ENCODE data around the gene OTP.

OTP gene

DNA sequence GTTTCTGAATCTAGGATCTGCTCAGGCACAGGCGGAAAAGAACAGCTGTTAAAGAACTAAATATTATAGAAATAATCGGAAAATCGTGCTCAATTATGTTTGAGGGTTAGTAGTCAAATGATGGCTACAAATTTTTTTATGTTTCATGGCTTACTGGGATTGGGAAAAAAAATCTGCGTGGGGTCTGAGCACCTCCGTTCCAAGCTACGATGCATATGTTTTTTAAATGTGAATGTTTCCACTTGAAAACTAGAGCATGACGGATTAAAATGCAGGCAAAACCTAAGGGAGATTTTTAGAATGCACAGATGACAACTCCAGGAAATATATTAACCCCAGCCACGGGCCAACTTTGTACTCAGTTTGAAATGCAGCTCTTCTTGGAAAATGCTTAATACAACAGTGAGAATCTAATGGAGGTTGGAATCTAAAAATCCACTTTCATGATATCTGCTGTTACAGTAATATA, 5.3 kb downstream of the OTP start:
- Histone ChIP-seq H2AFZ (ENCODE audit: insufficient read depth, low read length, poor library complexity) (no peak overlapping the region), H3K18ac (ENCODE audit: low read length) (no peak overlapping the region), H2BK5ac (ENCODE audit: low read depth, low read length, poor library complexity) (no peak overlapping the region), H3K14ac (ENCODE audit: low read length) (no peak overlapping the region), H4K8ac (ENCODE audit: low read depth, low read length) (no peak overlapping the region), H3K4me2 (ENCODE audit: low read length) (no peak overlapping the region), H3K27ac (ENCODE audit: low read depth, low read length) (no peak overlapping the region), H3K4me3 (ENCODE audit: low read depth, low read length) (no peak overlapping the region), H3K23ac (ENCODE audit: low read length) (no peak overlapping the region), H3K4ac (ENCODE audit: low read depth, low read length) (no peak overlapping the region), H2BK120ac (ENCODE audit: insufficient read depth, low read length, poor library complexity) (no peak overlapping the region), H3K9ac (ENCODE audit: low read length) (no peak overlapping the region), H3K27me3 (ENCODE audit: insufficient read depth, low read length) (peaks cover 70% of the 10 kb centered on the region), H3K4me1 (ENCODE audit: control insufficient read depth in 1 of 2, insufficient read depth in 2 of 2, low read length in 2 of 2) (peaks cover 11 to 12% of the 10 kb centered on the region in 2 experiments), H3K36me3 (ENCODE audit: control insufficient read depth in 1 of 2, insufficient read depth in 2 of 2, low read length in 2 of 2) (no peaks in the 10 kb centered on the region), H3K9me3 (ENCODE audit: insufficient read depth, low read depth, low read length) (peaks cover 16% of the 10 kb centered on the region), H2AK5ac (ENCODE audit: low read length) (no peak overlapping the region), H4K91ac (ENCODE audit: low read depth, low read length) (no peak overlapping the region), H2BK12ac (ENCODE audit: low read length) (no peak overlapping the region), H3K79me1 (ENCODE audit: low read length) (no peaks in the 10 kb centered on the region), H4K12ac (ENCODE audit: low read depth, low read length) (no peak overlapping the region), H3K79me2 (ENCODE audit: control insufficient read depth, insufficient read depth, low read length, poor library complexity) (no peaks in the 10 kb centered on the region)
- no peak for DNase-seq
- WGBS (ENCODE audit: extremely low coverage, insufficient coverage, insufficient read length) = no CpG with 5 or more reads among the region's 8 CpGs

DNA sequence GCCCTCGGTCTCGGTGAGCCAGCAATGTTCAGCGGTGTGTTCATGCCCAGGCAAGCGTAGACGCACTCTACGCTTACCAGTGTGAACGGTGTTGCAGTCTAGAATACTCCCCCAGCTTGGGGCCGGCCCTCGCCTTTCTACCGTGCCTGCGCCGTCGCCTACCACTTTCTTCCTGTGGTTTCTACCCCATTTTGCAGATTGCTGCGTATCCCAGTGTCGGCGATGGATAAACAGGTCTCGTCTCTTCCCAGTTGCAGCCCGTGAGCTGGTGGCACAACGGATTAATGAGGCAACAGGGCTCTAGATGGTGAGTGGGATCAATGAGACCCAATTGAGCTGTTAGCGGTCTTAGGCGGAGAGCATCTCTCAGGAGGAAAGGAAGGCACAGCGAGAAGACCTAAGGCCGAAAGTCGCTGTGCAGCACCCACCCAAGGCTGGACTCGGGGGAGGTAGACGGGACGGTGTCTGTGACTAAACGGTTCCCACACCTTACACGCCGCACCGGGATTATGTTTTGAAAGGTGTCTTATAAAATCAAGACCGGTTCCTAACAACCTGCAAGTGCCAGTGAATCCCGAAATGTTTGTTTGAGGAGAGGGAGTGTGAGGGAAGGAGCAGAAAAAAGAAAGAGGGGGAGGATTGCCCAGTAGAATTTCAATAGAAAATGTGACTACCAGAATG, 5.8 kb downstream of the OTP start:
- WGBS (ENCODE audit: extremely low coverage, insufficient coverage, insufficient read length) = no CpG with 5 or more reads among the region's 33 CpGs
- no peak overlapping the region for H3K9ac ChIP-seq (ENCODE audit: low read length)
- no peak overlapping the region for H2BK5ac ChIP-seq (ENCODE audit: low read depth, low read length, poor library complexity)
- H3K4me1 ChIP-seq (ENCODE audit: control insufficient read depth in 1 of 2, insufficient read depth in 2 of 2, low read length in 2 of 2) = peaks cover 11 to 12% of the 10 kb centered on the region in 2 experiments
- no peak overlapping the region for H4K91ac ChIP-seq (ENCODE audit: low read depth, low read length)
- H3K14ac ChIP-seq (ENCODE audit: low read length) = no peak overlapping the region
- H3K79me2 ChIP-seq (ENCODE audit: control insufficient read depth, insufficient read depth, low read length, poor library complexity) = no peaks in the 10 kb centered on the region
- no peak overlapping the region for H3K4me2 ChIP-seq (ENCODE audit: low read length)
- H3K18ac ChIP-seq (ENCODE audit: low read length) = no peak overlapping the region
- no peak for DNase-seq
- peaks cover 18% of the 10 kb centered on the region for H3K9me3 ChIP-seq (ENCODE audit: insufficient read depth, low read depth, low read length)
- peaks cover 72% of the 10 kb centered on the region for H3K27me3 ChIP-seq (ENCODE audit: insufficient read depth, low read length)
- no peak overlapping the region for H3K27ac ChIP-seq (ENCODE audit: low read depth, low read length)
- H3K79me1 ChIP-seq (ENCODE audit: low read length) = no peaks in the 10 kb centered on the region
- H3K23ac ChIP-seq (ENCODE audit: low read length) = no peak overlapping the region
- no peak overlapping the region for H2AFZ ChIP-seq (ENCODE audit: insufficient read depth, low read length, poor library complexity)
- no peak overlapping the region for H2BK120ac ChIP-seq (ENCODE audit: insufficient read depth, low read length, poor library complexity)
- no peak overlapping the region for H3K4ac ChIP-seq (ENCODE audit: low read depth, low read length)
- H4K8ac ChIP-seq (ENCODE audit: low read depth, low read length) = no peak overlapping the region
- no peak overlapping the region for H2BK12ac ChIP-seq (ENCODE audit: low read length)
- H2AK5ac ChIP-seq (ENCODE audit: low read length) = no peak overlapping the region
- H3K4me3 ChIP-seq (ENCODE audit: low read depth, low read length) = no peak overlapping the region
- H4K12ac ChIP-seq (ENCODE audit: low read depth, low read length) = no peak overlapping the region
- no peaks in the 10 kb centered on the region for H3K36me3 ChIP-seq (ENCODE audit: control insufficient read depth in 1 of 2, insufficient read depth in 2 of 2, low read length in 2 of 2)

DNA sequence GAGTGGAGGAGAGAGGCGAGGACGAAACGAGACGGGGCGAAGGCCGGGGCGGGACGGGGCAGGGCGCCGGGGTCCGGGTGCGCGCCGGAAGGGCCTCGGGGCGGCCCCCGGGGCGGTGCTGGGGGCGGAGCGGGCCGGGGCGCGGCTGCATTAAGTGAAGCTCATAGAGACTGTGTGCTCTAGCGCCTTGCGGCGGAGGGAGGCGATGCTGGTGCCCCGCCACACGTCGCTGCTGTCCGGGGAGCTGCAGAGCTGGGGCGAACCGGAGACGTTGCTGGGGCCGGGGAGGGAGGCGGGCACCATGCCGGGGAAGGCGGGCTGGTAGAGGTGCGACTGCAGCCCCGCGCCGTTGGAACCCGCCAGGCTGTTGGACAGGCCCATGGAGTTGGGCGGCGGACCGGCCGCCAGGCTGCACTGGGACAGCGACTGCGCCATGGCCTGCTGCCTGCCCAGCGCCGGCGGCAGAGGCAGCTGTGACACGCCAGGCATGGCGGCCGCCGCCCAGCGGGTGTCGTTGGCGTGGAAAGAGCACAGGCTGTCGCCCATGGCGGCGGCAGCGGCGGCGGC, 8.3 kb downstream of the OTP start:
- Histone ChIP-seq H3K18ac (ENCODE audit: low read length) (no peak overlapping the region), H3K36me3 (ENCODE audit: control insufficient read depth in 1 of 2, insufficient read depth in 2 of 2, low read length in 2 of 2) (no peaks in the 10 kb centered on the region), H3K9me3 (ENCODE audit: insufficient read depth, low read depth, low read length) (peaks cover 12% of the 10 kb centered on the region), H2AK5ac (ENCODE audit: low read length) (no peak overlapping the region), H2BK120ac (ENCODE audit: insufficient read depth, low read length, poor library complexity) (no peak overlapping the region), H3K4me3 (ENCODE audit: low read depth, low read length) (peak overlapping the region; percentile 58), H3K27me3 (ENCODE audit: insufficient read depth, low read length) (peaks cover 55% of the 10 kb centered on the region), H3K23ac (ENCODE audit: low read length) (no peak overlapping the region), H2BK12ac (ENCODE audit: low read length) (no peak overlapping the region), H3K79me2 (ENCODE audit: control insufficient read depth, insufficient read depth, low read length, poor library complexity) (no peaks in the 10 kb centered on the region), H4K91ac (ENCODE audit: low read depth, low read length) (no peak overlapping the region), H3K4me2 (ENCODE audit: low read length) (peak overlapping the region; percentile 65), H3K4ac (ENCODE audit: low read depth, low read length) (no peak overlapping the region), H4K12ac (ENCODE audit: low read depth, low read length) (no peak overlapping the region), H4K8ac (ENCODE audit: low read depth, low read length) (no peak overlapping the region), H2BK5ac (ENCODE audit: low read depth, low read length, poor library complexity) (no peak overlapping the region), H3K27ac (ENCODE audit: low read depth, low read length) (no peak overlapping the region), H3K4me1 (ENCODE audit: control insufficient read depth in 1 of 2, insufficient read depth in 2 of 2, low read length in 2 of 2) (peaks cover 11 to 12% of the 10 kb centered on the region in 2 experiments), H3K9ac (ENCODE audit: low read length) (no peak overlapping the region), H3K14ac (ENCODE audit: low read length) (no peak overlapping the region), H3K79me1 (ENCODE audit: low read length) (no peaks in the 10 kb centered on the region), H2AFZ (ENCODE audit: insufficient read depth, low read length, poor library complexity) (peak overlapping the region; percentile 23)
- DNase-seq = peak; percentile 61 to 71
- no CpG with 5 or more reads among the region's 65 CpGs for WGBS (ENCODE audit: extremely low coverage, insufficient coverage, insufficient read length)

DNA sequence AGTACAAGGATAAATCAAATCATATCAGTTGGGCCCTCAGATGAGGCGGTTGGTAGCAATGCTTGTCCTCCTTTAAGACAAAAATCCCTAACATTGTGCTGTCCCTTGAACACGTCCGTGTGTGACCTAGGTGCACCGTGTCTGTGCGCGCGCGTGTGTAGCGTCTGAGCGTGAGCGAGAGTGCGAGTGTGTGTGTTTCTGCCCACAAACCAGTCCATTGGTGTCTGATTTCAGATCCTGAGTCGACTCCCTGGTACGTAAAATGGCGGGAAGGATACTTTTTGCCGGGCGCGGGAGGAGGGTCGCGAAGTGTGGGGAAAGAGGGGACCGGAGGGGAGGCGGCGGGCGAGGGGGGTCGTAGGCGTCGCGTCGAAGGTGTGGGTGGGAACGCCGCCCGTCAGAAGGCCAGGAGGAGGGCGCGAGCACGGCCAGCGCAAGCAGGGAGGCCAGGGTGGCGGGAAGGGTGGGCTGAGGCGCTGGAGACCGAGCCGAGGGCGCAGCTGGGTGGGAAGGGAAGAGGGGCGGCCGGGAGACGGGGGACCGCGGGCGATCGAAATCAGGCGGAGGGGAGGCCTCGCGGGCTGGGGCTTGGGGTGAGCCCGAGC, 8.9 kb downstream of the OTP start:
- no CpG with 5 or more reads among the region's 52 CpGs for WGBS (ENCODE audit: extremely low coverage, insufficient coverage, insufficient read length)

More for the DNA sequence above, 8.9 kb downstream of the OTP start:
- Histone ChIP-seq H3K4me1 (ENCODE audit: control insufficient read depth in 1 of 2, insufficient read depth in 2 of 2, low read length in 2 of 2) (peaks cover 11 to 12% of the 10 kb centered on the region in 2 experiments), H3K18ac (ENCODE audit: low read length) (no peak overlapping the region), H3K14ac (ENCODE audit: low read length) (no peak overlapping the region), H3K9me3 (ENCODE audit: insufficient read depth, low read depth, low read length) (peaks cover 12% of the 10 kb centered on the region), H4K12ac (ENCODE audit: low read depth, low read length) (no peak overlapping the region), H2BK120ac (ENCODE audit: insufficient read depth, low read length, poor library complexity) (no peak overlapping the region), H3K79me1 (ENCODE audit: low read length) (no peaks in the 10 kb centered on the region), H4K8ac (ENCODE audit: low read depth, low read length) (no peak overlapping the region), H2AFZ (ENCODE audit: insufficient read depth, low read length, poor library complexity) (peak overlapping the region; percentile 6), H2BK5ac (ENCODE audit: low read depth, low read length, poor library complexity) (no peak overlapping the region), H2AK5ac (ENCODE audit: low read length) (no peak overlapping the region), H4K91ac (ENCODE audit: low read depth, low read length) (no peak overlapping the region), H3K27ac (ENCODE audit: low read depth, low read length) (no peak overlapping the region), H2BK12ac (ENCODE audit: low read length) (no peak overlapping the region), H3K4me3 (ENCODE audit: low read depth, low read length) (peak overlapping the region; percentile 39), H3K9ac (ENCODE audit: low read length) (no peak overlapping the region), H3K79me2 (ENCODE audit: control insufficient read depth, insufficient read depth, low read length, poor library complexity) (no peaks in the 10 kb centered on the region), H3K36me3 (ENCODE audit: control insufficient read depth in 1 of 2, insufficient read depth in 2 of 2, low read length in 2 of 2) (no peaks in the 10 kb centered on the region), H3K23ac (ENCODE audit: low read length) (no peak overlapping the region), H3K27me3 (ENCODE audit: insufficient read depth, low read length) (peaks cover 55% of the 10 kb centered on the region), H3K4ac (ENCODE audit: low read depth, low read length) (no peak overlapping the region), H3K4me2 (ENCODE audit: low read length) (peak overlapping the region; percentile 65)
- peak in 1 of 2 donors; percentile 28 for DNase-seq

All from trophoblast cell (in vitro differentiated cells and primary cell).